Measurements from ENCODE around the gene HOXB5.

The HOXB5 gene

GRCh38 chr17:48599354-48599753 lies 5.8 kb upstream of the HOXB5 start:
- ATAC-seq (replicated peaks; ENCODE audit: extremely low read depth, poor library complexity, severe bottlenecking) (no peak), DNase-seq (ENCODE audit: low spot score in 2 of 2) (no peak)
- Mint-ChIP-seq H3K27ac (ENCODE audit: low read depth) (no peak overlapping the region), H3K4me3 (no peak overlapping the region), H3K27me3 (peaks cover 100% of the 10 kb centered on the region), H3K9me3 (no peaks in the 10 kb centered on the region), H3K36me3 (ENCODE audit: insufficient read depth) (peaks cover 11% of the 10 kb centered on the region), H3K4me1 (peaks cover 41% of the 10 kb centered on the region)

GRCh38 chr17:48598736-48599135 lies 5.2 kb upstream of the HOXB5 start:
- H3K27me3 Mint-ChIP-seq = peaks cover 100% of the 10 kb centered on the region
- H3K36me3 Mint-ChIP-seq (ENCODE audit: insufficient read depth) = peaks cover 15% of the 10 kb centered on the region
- no peak overlapping the region for H3K27ac Mint-ChIP-seq (ENCODE audit: low read depth)
- ATAC-seq (replicated peaks; ENCODE audit: extremely low read depth, poor library complexity, severe bottlenecking) (no peak), DNase-seq (ENCODE audit: low spot score in 2 of 2) (no peak)
- no peaks in the 10 kb centered on the region for H3K9me3 Mint-ChIP-seq
- peaks cover 45% of the 10 kb centered on the region for H3K4me1 Mint-ChIP-seq
- peak overlapping the region; percentile 82 for H3K4me3 Mint-ChIP-seq

- Mint-ChIP-seq H3K27ac (ENCODE audit: low read depth) (no peak overlapping the region), H3K9me3 (no peaks in the 10 kb centered on the region), H3K4me1 (peaks cover 52% of the 10 kb centered on the region), H3K36me3 (ENCODE audit: insufficient read depth) (peaks cover 20% of the 10 kb centered on the region), H3K4me3 (peak overlapping the region; percentile 82), H3K27me3 (peaks cover 100% of the 10 kb centered on the region)
- DNase-seq (ENCODE audit: low spot score in 2 of 2) (no peak), ATAC-seq (replicated peaks; ENCODE audit: extremely low read depth, poor library complexity, severe bottlenecking) (peak; percentile 37)
These were observed 4.4 kb upstream of the HOXB5 start for GRCh38 chr17:48597778-48598631.

GRCh38 chr17:48597528-48597777 lies 3.9 kb upstream of the HOXB5 start:
- H3K9me3 Mint-ChIP-seq = no peaks in the 10 kb centered on the region
- H3K4me3 Mint-ChIP-seq = peak overlapping the region; percentile 82
- H3K27ac Mint-ChIP-seq (ENCODE audit: low read depth) = no peak overlapping the region
- DNase-seq (ENCODE audit: low spot score in 2 of 2) (no peak), ATAC-seq (replicated peaks; ENCODE audit: extremely low read depth, poor library complexity, severe bottlenecking) (no peak)
- H3K27me3 Mint-ChIP-seq = peaks cover 100% of the 10 kb centered on the region
- peaks cover 20% of the 10 kb centered on the region for H3K36me3 Mint-ChIP-seq (ENCODE audit: insufficient read depth)
- peaks cover 55% of the 10 kb centered on the region for H3K4me1 Mint-ChIP-seq

- Mint-ChIP-seq H3K36me3 (ENCODE audit: insufficient read depth) (peaks cover 19% of the 10 kb centered on the region), H3K27me3 (peaks cover 100% of the 10 kb centered on the region), H3K9me3 (no peaks in the 10 kb centered on the region), H3K27ac (ENCODE audit: low read depth) (peak overlapping the region; percentile 6), H3K4me1 (peaks cover 51% of the 10 kb centered on the region), H3K4me3 (peak overlapping the region; percentile 82)
- ATAC-seq (replicated peaks; ENCODE audit: extremely low read depth, poor library complexity, severe bottlenecking) = no peak
- no peak for DNase-seq (ENCODE audit: low spot score in 2 of 2)
These were observed 3.4 kb upstream of the HOXB5 start for GRCh38 chr17:48596735-48597527.

- no peak for DNase-seq (ENCODE audit: low spot score in 2 of 2)
These were observed 2.6 kb upstream of the HOXB5 start for GRCh38 chr17:48596000-48596734.

GRCh38 chr17:48595278-48595999 lies 1.9 kb upstream of the HOXB5 start:
- no peak overlapping the region for H3K27ac Mint-ChIP-seq (ENCODE audit: low read depth)
- H3K36me3 Mint-ChIP-seq (ENCODE audit: insufficient read depth) = peaks cover 19% of the 10 kb centered on the region
- peaks cover 95% of the 10 kb centered on the region for H3K27me3 Mint-ChIP-seq
- H3K4me1 Mint-ChIP-seq = peaks cover 47% of the 10 kb centered on the region
- no peak overlapping the region for H3K4me3 Mint-ChIP-seq
- ATAC-seq (replicated peaks; ENCODE audit: extremely low read depth, poor library complexity, severe bottlenecking) (no peak), DNase-seq (ENCODE audit: low spot score in 2 of 2) (no peak)
- no peaks in the 10 kb centered on the region for H3K9me3 Mint-ChIP-seq

More at GRCh38 chr17:48596000-48596734, 2.6 kb upstream of the HOXB5 start:
- peak overlapping the region; percentile 6 for H3K27ac Mint-ChIP-seq (ENCODE audit: low read depth)
- H3K36me3 Mint-ChIP-seq (ENCODE audit: insufficient read depth) = peaks cover 19% of the 10 kb centered on the region
- peaks cover 47% of the 10 kb centered on the region for H3K4me1 Mint-ChIP-seq
- H3K4me3 Mint-ChIP-seq = peak overlapping the region; percentile 82
- ATAC-seq (replicated peaks; ENCODE audit: extremely low read depth, poor library complexity, severe bottlenecking) = no peak
- H3K27me3 Mint-ChIP-seq = peaks cover 100% of the 10 kb centered on the region
- no peaks in the 10 kb centered on the region for H3K9me3 Mint-ChIP-seq

- no peak overlapping the region for H3K4me3 Mint-ChIP-seq
- H3K27me3 Mint-ChIP-seq = peaks cover 95% of the 10 kb centered on the region
- H3K9me3 Mint-ChIP-seq = no peaks in the 10 kb centered on the region
- ATAC-seq (replicated peaks; ENCODE audit: extremely low read depth, poor library complexity, severe bottlenecking) (no peak), DNase-seq (ENCODE audit: low spot score in 2 of 2) (no peak)
- H3K4me1 Mint-ChIP-seq = peaks cover 47% of the 10 kb centered on the region
- H3K36me3 Mint-ChIP-seq (ENCODE audit: insufficient read depth) = peaks cover 20% of the 10 kb centered on the region
- H3K27ac Mint-ChIP-seq (ENCODE audit: low read depth) = no peak overlapping the region
These were observed 1.1 kb upstream of the HOXB5 start for GRCh38 chr17:48594538-48595277.

GRCh38 chr17:48593840-48594537 lies 410 bp upstream of the HOXB5 start:
- peak; percentile 74 to 81 for DNase-seq (ENCODE audit: low spot score in 2 of 2)
- peaks cover 47% of the 10 kb centered on the region for H3K4me1 Mint-ChIP-seq
- no peak overlapping the region for H3K27ac Mint-ChIP-seq (ENCODE audit: low read depth)

GRCh38 chr17:48592577-48592976 lies 1.0 kb downstream of the HOXB5 start:
- ATAC-seq (replicated peaks; ENCODE audit: extremely low read depth, poor library complexity, severe bottlenecking) (no peak), DNase-seq (ENCODE audit: low spot score in 2 of 2) (no peak)
- peak overlapping the region; percentile 80 for H3K4me3 Mint-ChIP-seq
- no peak overlapping the region for H3K27ac Mint-ChIP-seq (ENCODE audit: low read depth)
- no peaks in the 10 kb centered on the region for H3K9me3 Mint-ChIP-seq
- peaks cover 19% of the 10 kb centered on the region for H3K36me3 Mint-ChIP-seq (ENCODE audit: insufficient read depth)
- H3K4me1 Mint-ChIP-seq = peaks cover 33% of the 10 kb centered on the region
- H3K27me3 Mint-ChIP-seq = peaks cover 91% of the 10 kb centered on the region

More at GRCh38 chr17:48593840-48594537, 410 bp upstream of the HOXB5 start:
- Mint-ChIP-seq H3K9me3 (no peaks in the 10 kb centered on the region), H3K27me3 (peaks cover 93% of the 10 kb centered on the region), H3K36me3 (ENCODE audit: insufficient read depth) (peaks cover 20% of the 10 kb centered on the region), H3K4me3 (peak overlapping the region; percentile 80)
- ATAC-seq (replicated peaks; ENCODE audit: extremely low read depth, poor library complexity, severe bottlenecking) = peak; percentile 60

GRCh38 chr17:48592057-48592514 lies 1.5 kb downstream of the HOXB5 start:
- ATAC-seq (replicated peaks; ENCODE audit: extremely low read depth, poor library complexity, severe bottlenecking) (no peak), DNase-seq (ENCODE audit: low spot score in 2 of 2) (no peak)
- Mint-ChIP-seq H3K9me3 (no peaks in the 10 kb centered on the region), H3K4me3 (peak overlapping the region; percentile 4), H3K36me3 (ENCODE audit: insufficient read depth) (peaks cover 17% of the 10 kb centered on the region), H3K27ac (ENCODE audit: low read depth) (no peak overlapping the region), H3K27me3 (peaks cover 91% of the 10 kb centered on the region), H3K4me1 (peaks cover 28% of the 10 kb centered on the region)

All from central memory CD8-positive, alpha-beta T cell (primary cell).